A673 (cell line): ENCODE data around the gene PPM1E.

Source experiments
- EZH2 ChIP-seq: fragments of 200-600 bp; sonication (generic); IDR thresholded peaks from 2 replicates; pipeline ENCODE4 v1.6.1; 2017; ENCODE audit warnings: borderline replicate concordance, low read depth, mild to moderate bottlenecking, mixed read lengths, antibody characterized with exemption, low read length; ENCODE audit not compliant: poor library complexity, severe bottlenecking
- TF ChIP-seq, protein P1 (sequence below): fragments of 300-800, 200-600 bp; sonication (generic); conservative IDR thresholded peaks from 2 replicates; pipeline ENCODE4 v1.5.1; 2017; ENCODE audit warnings: low read depth, mild to moderate bottlenecking, antibody characterized with exemption, low read length, moderate library complexity, mixed read lengths

DNA sequence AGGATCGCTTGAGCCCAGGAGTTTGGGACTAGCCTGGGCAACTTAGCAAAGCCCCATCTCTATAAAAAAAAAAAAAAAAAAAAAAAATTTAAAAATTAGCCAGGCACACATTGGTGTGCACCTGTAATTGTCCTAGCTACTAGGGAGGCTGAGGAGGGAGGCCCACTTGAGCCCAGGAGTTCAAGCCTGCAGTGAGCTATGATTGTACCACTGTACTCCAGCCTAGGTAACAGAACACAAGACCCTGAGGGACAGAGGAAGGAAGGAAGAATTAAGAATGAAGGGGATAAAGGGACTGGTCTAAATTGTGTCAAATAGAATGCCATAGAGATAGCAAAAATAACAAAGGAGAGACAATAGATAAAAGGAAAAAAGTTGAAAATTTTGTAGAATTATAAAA, 248.2 kb downstream of the PPM1E start:
- TF ChIP-seq, protein P1, sequence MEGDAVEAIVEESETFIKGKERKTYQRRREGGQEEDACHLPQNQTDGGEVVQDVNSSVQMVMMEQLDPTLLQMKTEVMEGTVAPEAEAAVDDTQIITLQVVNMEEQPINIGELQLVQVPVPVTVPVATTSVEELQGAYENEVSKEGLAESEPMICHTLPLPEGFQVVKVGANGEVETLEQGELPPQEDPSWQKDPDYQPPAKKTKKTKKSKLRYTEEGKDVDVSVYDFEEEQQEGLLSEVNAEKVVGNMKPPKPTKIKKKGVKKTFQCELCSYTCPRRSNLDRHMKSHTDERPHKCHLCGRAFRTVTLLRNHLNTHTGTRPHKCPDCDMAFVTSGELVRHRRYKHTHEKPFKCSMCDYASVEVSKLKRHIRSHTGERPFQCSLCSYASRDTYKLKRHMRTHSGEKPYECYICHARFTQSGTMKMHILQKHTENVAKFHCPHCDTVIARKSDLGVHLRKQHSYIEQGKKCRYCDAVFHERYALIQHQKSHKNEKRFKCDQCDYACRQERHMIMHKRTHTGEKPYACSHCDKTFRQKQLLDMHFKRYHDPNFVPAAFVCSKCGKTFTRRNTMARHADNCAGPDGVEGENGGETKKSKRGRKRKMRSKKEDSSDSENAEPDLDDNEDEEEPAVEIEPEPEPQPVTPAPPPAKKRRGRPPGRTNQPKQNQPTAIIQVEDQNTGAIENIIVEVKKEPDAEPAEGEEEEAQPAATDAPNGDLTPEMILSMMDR = no peak
- no peak for TF ChIP-seq EZH2
